Measurements from ENCODE around the gene ASIC5. TPM values are rescaled to one million over a fixed set of nuclear protein-coding genes. Genes with fewer than 3 reads are reported as not detected.

ASIC5 gene
- total RNA-seq, 1 experiment from 2014 or later, result not detected

DNA sequence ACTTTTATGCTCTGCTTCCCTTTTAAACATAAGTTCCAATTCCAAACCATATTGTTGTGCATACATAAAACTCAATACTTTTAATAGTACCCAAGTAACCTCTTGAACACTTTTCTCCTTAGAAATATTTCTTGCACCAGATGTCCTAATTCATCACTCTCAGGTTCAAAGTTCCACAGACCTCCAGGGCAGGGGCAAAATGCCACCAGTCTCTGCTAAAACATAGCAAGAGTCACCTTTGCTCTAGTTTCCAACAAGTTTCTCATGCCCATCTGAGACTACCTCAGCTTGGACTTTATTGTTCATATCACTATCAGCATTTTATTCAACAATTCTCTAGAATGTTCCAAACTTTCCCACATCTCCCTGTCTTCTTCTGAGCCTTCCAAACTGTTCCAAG, 13.7 kb upstream of the ASIC5 start:
- no peak for DNase-seq (ENCODE audit: low read depth)

DNA sequence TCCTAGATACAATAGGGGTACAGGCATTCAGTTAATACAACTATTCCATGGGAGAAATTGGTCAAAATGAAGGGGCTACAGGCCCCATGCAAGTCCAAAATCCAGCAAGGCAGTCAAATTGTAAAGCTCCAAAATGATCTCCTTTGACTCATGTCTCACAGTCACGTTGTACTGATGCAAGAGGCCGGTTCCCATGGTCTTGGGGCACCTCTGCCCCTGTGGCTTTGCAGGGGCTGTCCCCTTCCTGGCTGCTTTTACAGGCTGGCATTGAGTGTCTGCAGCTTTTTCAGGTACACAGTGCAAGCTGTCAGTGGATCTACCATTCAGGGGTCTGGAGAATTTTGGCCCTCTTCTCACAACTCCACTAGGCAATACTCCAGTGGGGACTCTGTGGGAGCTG, 12.5 kb upstream of the ASIC5 start:
- DNase-seq (ENCODE audit: low read depth), result no peak

- no peak for DNase-seq (ENCODE audit: low read depth)
These were observed 11.9 kb upstream of the ASIC5 start for GRCh38 chr4:155877971-155878370.

GRCh38 chr4:155875878-155876277, 9.8 kb upstream of the ASIC5 start:
- no peak for DNase-seq (ENCODE audit: low read depth)

- DNase-seq (ENCODE audit: low read depth), result no peak
These were observed 10.2 kb downstream of the ASIC5 start for GRCh38 chr4:155855897-155856296.

DNA sequence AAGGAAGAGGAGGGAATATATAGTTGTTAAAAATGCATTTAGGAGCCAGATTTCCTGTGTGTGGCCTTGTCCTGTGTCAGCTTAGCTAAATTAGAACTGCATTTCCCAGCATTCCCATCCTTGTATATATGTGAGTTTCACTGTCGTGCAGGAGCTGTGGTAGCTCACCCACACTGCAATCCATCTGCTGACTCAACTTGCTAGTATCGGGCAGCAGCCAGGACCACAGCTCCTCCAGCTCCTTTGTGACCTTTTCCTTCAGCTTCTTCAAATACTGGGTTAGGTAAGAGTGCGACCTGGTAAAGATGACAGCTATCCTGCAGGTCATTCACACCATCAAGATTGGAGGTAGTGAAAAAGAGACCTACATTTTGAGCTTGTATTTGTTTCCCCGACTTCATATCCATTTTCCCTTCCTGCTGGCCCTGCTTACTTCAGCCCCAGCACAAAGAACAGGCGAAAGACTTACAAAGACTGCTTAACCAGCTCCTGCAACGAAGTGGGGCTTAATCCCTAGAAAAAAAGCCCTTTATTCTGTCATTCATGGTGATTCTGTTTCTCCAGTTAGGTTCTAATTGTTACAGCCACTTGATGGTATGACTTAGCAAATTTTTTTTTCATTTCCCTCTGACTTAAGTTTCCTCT, 11.4 kb downstream of the ASIC5 start:
- DNase-seq (ENCODE audit: low read depth), result peak; percentile 65

GRCh38 chr4:155853189-155853588, 12.9 kb downstream of the ASIC5 start:
- no peak for DNase-seq (ENCODE audit: low read depth)

DNA sequence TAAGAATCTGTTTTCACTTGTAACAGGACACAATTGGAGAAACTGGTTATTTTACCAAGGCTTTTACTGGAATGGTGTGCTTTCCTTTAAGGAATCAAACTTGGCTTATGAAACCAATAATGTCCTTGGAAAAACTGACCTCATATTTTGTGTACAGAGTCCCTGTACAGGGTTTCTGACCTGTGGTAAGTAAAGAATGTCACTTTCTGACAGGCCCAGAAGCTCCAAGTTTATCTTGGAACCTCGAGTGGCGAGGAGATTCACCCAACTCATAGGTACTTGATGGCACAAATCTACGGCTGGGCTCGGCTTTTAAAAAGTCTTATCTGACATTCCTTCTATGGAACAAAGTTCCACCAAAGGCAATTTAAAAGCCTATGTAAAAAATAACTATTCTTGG, 17.0 kb downstream of the ASIC5 start:
- DNase-seq (ENCODE audit: low read depth), result no peak

- no peak for DNase-seq (ENCODE audit: low read depth)
These were observed 19.1 kb downstream of the ASIC5 start for GRCh38 chr4:155846929-155847328.

DNA sequence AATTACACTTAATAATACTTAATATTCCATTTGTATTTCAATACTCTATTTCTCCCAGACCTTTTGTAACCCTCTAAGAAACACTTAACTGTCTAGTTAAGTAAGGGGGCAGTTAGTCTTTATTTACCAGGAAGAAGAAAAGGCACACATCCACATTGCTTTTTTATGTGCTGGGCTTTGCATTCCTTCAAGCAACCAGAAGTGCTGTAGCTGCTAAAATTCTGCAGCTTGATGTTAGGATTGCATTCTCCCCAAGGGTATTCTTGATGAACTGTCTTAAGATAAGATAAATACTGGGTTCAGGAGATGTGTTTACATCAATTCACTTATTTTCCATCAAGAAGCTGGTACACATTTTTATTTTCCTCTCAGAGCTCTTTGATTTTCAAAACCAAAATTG, 24.0 kb downstream of the ASIC5 start:
- DNase-seq (ENCODE audit: low read depth), result no peak

GRCh38 chr4:155837203-155837796, 28.8 kb downstream of the ASIC5 start:
- DNase-seq (ENCODE audit: low read depth), result no peak

GRCh38 chr4:155832664-155833063, 33.4 kb downstream of the ASIC5 start:
- no peak for DNase-seq (ENCODE audit: low read depth)

DNA sequence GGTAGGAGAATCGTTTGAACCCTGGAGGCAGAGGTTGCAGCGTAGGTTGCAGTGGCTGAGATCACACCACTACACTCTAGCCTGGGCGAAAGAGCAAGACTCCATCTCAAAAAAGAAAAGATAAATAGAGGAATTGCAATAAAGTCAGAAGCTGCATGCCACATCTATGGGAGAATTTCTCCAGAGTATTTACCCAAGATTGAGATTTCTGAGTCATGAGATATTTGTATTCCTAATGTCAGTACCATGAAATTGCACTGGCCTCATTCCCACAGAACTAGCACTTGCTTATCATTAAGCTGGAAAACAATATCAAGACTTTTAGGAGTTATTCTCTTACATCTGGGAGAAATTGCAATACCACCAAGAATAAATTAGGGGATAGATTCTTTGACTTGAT, 37.4 kb downstream of the ASIC5 start:
- DNase-seq (ENCODE audit: low read depth), result no peak

DNA sequence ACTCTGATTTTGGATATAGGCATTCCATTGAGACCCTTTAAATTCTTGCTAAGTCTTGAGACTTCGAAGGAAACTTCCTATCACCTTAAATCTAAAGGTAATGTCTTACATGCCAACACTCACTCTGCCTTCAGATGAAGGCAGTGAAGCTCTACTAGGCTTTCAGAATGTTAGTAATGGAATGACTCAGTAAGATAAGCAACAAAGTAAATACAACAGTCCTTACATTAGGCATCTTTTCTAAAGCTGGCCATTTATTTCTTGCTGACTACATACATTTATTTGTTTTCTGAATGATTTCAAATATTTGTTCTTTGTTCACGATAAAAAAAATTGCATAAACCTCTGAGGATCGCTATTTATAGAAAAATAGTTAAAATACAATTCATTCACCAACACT, 43.5 kb downstream of the ASIC5 start:
- DNase-seq (ENCODE audit: low read depth), result no peak

DNA sequence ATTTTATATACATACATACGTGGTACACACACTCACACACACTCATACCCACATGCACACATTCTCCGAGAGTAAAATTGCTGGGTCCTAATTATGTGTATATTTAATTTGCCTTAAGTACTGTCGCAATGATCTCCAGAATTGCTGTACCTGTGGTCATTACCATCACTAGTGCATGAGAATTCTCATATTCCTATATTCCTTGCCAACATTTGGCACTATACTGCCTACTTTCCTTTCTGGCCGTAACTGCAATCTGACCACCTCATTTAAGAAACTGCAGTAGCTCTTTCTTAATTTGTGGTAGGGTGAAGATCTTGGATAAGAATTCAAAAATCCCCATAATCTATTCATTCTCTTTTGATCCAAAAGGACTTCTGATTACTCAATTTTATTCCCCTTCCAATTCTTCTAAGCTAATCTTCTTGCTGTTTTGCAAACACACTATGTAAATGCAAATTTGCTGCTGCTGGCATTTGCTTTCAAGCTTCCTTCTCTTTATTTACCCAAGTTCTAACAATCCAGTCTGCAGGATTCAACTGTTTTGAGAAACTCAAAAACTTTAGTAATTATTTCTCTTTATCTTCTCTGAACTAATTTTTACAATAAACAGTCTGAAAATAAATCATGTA, 45.1 kb downstream of the ASIC5 start:
- DNase-seq (ENCODE audit: low read depth), result no peak

- DNase-seq (ENCODE audit: low read depth), result peak; percentile 61
These were observed 47.0 kb downstream of the ASIC5 start for GRCh38 chr4:155819066-155819465.

- peak; percentile 29 for DNase-seq (ENCODE audit: low read depth)
These were observed 47.4 kb downstream of the ASIC5 start for GRCh38 chr4:155818639-155819038.

- peak; percentile 15 for DNase-seq (ENCODE audit: low read depth)
These were observed 55.0 kb downstream of the ASIC5 start for GRCh38 chr4:155811083-155811482.

DNA sequence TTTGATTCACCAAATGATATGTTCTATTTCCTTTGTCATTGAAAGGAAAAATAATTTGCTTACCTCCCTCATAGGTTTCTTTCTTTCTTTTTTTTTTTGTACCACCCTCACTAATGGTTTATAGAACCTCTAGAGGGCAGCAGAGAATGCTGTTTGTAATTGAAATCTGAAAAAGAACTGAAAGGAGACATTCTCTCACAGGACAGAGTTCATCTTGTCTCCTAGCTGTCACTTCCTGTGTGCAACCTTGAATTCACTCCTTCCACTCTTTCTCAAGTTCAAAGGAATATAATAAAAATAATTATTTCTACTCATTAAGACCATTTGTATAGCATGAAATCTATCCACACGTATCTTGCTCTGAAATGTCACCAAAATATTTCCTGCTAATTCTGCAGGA, 56.2 kb downstream of the ASIC5 start:
- peak; percentile 95 for DNase-seq (ENCODE audit: low read depth)

DNA sequence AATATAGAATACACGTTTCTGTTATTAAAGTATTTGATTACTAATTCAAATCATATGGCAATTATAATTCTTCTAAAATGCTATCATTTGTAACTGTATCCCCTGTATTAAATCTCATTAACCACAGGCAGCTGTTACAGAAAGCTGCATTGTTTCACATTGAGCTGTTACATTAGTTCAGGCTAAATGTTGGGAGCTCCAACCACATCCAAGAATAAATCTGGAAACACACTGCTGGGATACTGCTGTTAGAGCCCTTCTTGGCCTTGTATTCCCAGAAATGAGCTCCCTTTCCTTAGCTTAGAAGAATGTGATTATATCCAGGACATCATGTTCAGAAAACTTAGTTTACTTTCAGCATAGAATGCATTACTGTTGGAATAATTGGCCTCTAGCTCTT, 59.1 kb downstream of the ASIC5 start:
- peak; percentile 97 for DNase-seq (ENCODE audit: low read depth)

DNA sequence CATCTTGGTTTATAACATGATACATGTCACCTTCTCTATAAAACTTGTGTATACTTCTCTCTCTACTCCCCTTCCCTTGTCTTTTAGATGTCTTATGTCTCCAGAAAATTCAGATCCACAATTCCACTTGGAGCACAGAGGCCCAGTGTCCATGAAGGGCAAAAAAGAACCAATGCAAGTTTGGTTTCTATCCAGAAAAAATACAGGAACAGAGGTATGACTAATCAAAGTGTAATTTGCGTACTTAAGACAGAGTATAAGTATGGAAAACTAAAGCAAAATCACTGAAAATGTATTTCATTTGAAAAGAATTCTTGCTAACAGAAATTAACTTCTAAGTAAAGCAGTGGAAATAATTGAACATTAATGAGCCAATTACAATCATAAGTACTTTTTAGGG, 61.1 kb downstream of the ASIC5 start:
- DNase-seq (ENCODE audit: low read depth), result peak; percentile 79

DNA sequence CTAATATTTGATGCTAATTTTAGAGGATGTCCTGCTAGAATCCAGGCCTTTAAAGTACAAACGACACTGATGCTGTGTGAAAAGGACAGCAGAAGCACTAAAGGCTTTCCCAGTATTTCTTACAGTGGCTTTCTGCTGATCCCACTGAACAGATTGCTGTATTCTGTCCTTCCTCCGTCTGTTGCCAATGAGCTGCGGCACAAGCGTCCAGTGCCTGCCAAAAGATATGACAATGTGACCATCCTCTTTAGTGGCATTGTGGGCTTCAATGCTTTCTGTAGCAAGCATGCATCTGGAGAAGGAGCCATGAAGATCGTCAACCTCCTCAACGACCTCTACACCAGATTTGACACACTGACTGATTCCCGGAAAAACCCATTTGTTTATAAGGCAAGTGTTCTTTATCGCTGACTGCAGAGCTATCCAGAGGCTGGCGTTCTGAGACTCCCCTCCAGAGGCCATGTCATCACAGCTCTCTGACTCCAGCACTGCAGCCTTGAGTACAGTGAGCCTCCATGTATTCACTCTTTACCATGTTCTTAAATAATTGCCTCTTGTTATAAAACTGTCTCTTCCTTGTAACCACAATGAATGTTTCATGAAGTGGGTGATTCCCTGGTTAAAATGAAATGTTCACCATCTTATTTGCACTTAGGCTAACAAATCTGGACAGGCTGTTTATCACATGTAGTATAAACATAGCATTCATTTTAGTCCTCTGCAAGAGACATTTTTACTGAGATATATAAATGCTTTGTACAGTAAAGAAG, 63.7 kb downstream of the ASIC5 start:
- no peak for DNase-seq (ENCODE audit: low read depth)

Data from LHCN-M2 (cell line).